ENCODE measurements around the gene SSBP3. TPM values are rescaled to one million over a fixed set of nuclear protein-coding genes. Genes with fewer than 3 reads are reported as not detected.
A peak's percentile ranks its signal among the peaks of the same experiment; 100 is the strongest.

SSBP3 gene
- total RNA-seq, 1 donor from 2014 or later: 27.1 TPM

GRCh38 chr1:54263601-54264226 is 142.5 kb downstream of the SSBP3 start:
- H3K4me3 ChIP-seq (ENCODE audit: low read length in 3 of 3): no peak overlapping the region
- H3K27me3 ChIP-seq (ENCODE audit: control insufficient read depth in 3 of 3, insufficient read depth in 3 of 3, low read length in 3 of 3): no peaks in the 10 kb centered on the region
- H3K9me3 ChIP-seq (ENCODE audit: control insufficient read depth in 3 of 3, low read length in 3 of 3): no peaks in the 10 kb centered on the region
- H3K4me1 ChIP-seq (ENCODE audit: control insufficient read depth in 3 of 3, insufficient read depth in 3 of 3, low read length in 3 of 3): peaks cover 15 to 29% (median 24%) of the 10 kb centered on the region in 3 donors
- no peak overlapping the region for H3K9ac ChIP-seq (ENCODE audit: low read depth in 1 of 3, low read length in 3 of 3)
- H3K36me3 ChIP-seq (ENCODE audit: control insufficient read depth in 3 of 3, insufficient read depth in 3 of 3, low read length in 3 of 3): peaks cover 0 to 6% (median 0%) of the 10 kb centered on the region in 3 donors
- no peak overlapping the region for H3K27ac ChIP-seq (ENCODE audit: low read depth, low read length)

- Histone ChIP-seq H3K4me1 (ENCODE audit: control insufficient read depth in 3 of 3, insufficient read depth in 3 of 3, low read length in 3 of 3) (peaks cover 12 to 20% (median 16%) of the 10 kb centered on the region in 3 donors), H3K9ac (ENCODE audit: low read depth in 1 of 3, low read length in 3 of 3) (no peak overlapping the region), H3K27ac (ENCODE audit: low read depth, low read length) (no peak overlapping the region)
Observed at GRCh38 chr1:54262244-54262643, 143.9 kb downstream of the SSBP3 start.

GRCh38 chr1:54260810-54261209 is 145.4 kb downstream of the SSBP3 start:
- Histone ChIP-seq H3K4me1 (ENCODE audit: control insufficient read depth in 3 of 3, insufficient read depth in 3 of 3, low read length in 3 of 3) (peaks cover 10 to 14% (median 10%) of the 10 kb centered on the region in 3 donors), H3K27ac (ENCODE audit: low read depth, low read length) (no peak overlapping the region), H3K36me3 (ENCODE audit: control insufficient read depth in 3 of 3, insufficient read depth in 3 of 3, low read length in 3 of 3) (peaks cover 0 to 8% (median 0%) of the 10 kb centered on the region in 3 donors), H3K4me3 (ENCODE audit: low read length in 3 of 3) (no peak overlapping the region), H3K27me3 (ENCODE audit: control insufficient read depth in 3 of 3, insufficient read depth in 3 of 3, low read length in 3 of 3) (no peaks in the 10 kb centered on the region), H3K9ac (ENCODE audit: low read depth in 1 of 3, low read length in 3 of 3) (peak overlapping the region in 1 of 3 donors; percentile 8), H3K9me3 (ENCODE audit: control insufficient read depth in 3 of 3, low read length in 3 of 3) (no peaks in the 10 kb centered on the region)

More at GRCh38 chr1:54262244-54262643, 143.9 kb downstream of the SSBP3 start:
- H3K4me3 ChIP-seq (ENCODE audit: low read length in 3 of 3): no peak overlapping the region
- H3K36me3 ChIP-seq (ENCODE audit: control insufficient read depth in 3 of 3, insufficient read depth in 3 of 3, low read length in 3 of 3): peaks cover 0 to 6% (median 0%) of the 10 kb centered on the region in 3 donors
- no peaks in the 10 kb centered on the region for H3K27me3 ChIP-seq (ENCODE audit: control insufficient read depth in 3 of 3, insufficient read depth in 3 of 3, low read length in 3 of 3)
- H3K9me3 ChIP-seq (ENCODE audit: control insufficient read depth in 3 of 3, low read length in 3 of 3): no peaks in the 10 kb centered on the region

- no peak overlapping the region for H3K27ac ChIP-seq (ENCODE audit: low read depth, low read length)
- peaks cover 10 to 14% (median 10%) of the 10 kb centered on the region in 3 donors for H3K4me1 ChIP-seq (ENCODE audit: control insufficient read depth in 3 of 3, insufficient read depth in 3 of 3, low read length in 3 of 3)
- H3K36me3 ChIP-seq (ENCODE audit: control insufficient read depth in 3 of 3, insufficient read depth in 3 of 3, low read length in 3 of 3): peaks cover 0 to 8% (median 0%) of the 10 kb centered on the region in 3 donors
- H3K27me3 ChIP-seq (ENCODE audit: control insufficient read depth in 3 of 3, insufficient read depth in 3 of 3, low read length in 3 of 3): no peaks in the 10 kb centered on the region
- no peak overlapping the region for H3K4me3 ChIP-seq (ENCODE audit: low read length in 3 of 3)
- H3K9me3 ChIP-seq (ENCODE audit: control insufficient read depth in 3 of 3, low read length in 3 of 3): no peaks in the 10 kb centered on the region
- H3K9ac ChIP-seq (ENCODE audit: low read depth in 1 of 3, low read length in 3 of 3): peak overlapping the region in 1 of 3 donors; percentile 25
Observed at GRCh38 chr1:54259546-54260140, 146.6 kb downstream of the SSBP3 start.

- H3K27me3 ChIP-seq (ENCODE audit: control insufficient read depth in 3 of 3, insufficient read depth in 3 of 3, low read length in 3 of 3): no peaks in the 10 kb centered on the region
Observed at GRCh38 chr1:54257876-54258275, 148.3 kb downstream of the SSBP3 start.

GRCh38 chr1:54257346-54257620 is 148.9 kb downstream of the SSBP3 start:
- Histone ChIP-seq H3K9ac (ENCODE audit: low read depth in 1 of 3, low read length in 3 of 3) (no peak overlapping the region), H3K36me3 (ENCODE audit: control insufficient read depth in 3 of 3, insufficient read depth in 3 of 3, low read length in 3 of 3) (peaks cover 0 to 7% (median 0%) of the 10 kb centered on the region in 3 donors), H3K27ac (ENCODE audit: low read depth, low read length) (no peak overlapping the region), H3K4me3 (ENCODE audit: low read length in 3 of 3) (no peak overlapping the region), H3K9me3 (ENCODE audit: control insufficient read depth in 3 of 3, low read length in 3 of 3) (no peaks in the 10 kb centered on the region), H3K4me1 (ENCODE audit: control insufficient read depth in 3 of 3, insufficient read depth in 3 of 3, low read length in 3 of 3) (peaks cover 10 to 17% (median 13%) of the 10 kb centered on the region in 3 donors), H3K27me3 (ENCODE audit: control insufficient read depth in 3 of 3, insufficient read depth in 3 of 3, low read length in 3 of 3) (no peaks in the 10 kb centered on the region)

More at GRCh38 chr1:54257876-54258275, 148.3 kb downstream of the SSBP3 start:
- Histone ChIP-seq H3K36me3 (ENCODE audit: control insufficient read depth in 3 of 3, insufficient read depth in 3 of 3, low read length in 3 of 3) (peaks cover 0 to 7% (median 0%) of the 10 kb centered on the region in 3 donors), H3K9me3 (ENCODE audit: control insufficient read depth in 3 of 3, low read length in 3 of 3) (no peaks in the 10 kb centered on the region), H3K27ac (ENCODE audit: low read depth, low read length) (no peak overlapping the region), H3K9ac (ENCODE audit: low read depth in 1 of 3, low read length in 3 of 3) (no peak overlapping the region), H3K4me3 (ENCODE audit: low read length in 3 of 3) (no peak overlapping the region), H3K4me1 (ENCODE audit: control insufficient read depth in 3 of 3, insufficient read depth in 3 of 3, low read length in 3 of 3) (peaks cover 10 to 17% (median 14%) of the 10 kb centered on the region in 3 donors)

- no peaks in the 10 kb centered on the region for H3K9me3 ChIP-seq (ENCODE audit: control insufficient read depth in 3 of 3, low read length in 3 of 3)
- H3K27ac ChIP-seq (ENCODE audit: low read depth, low read length): no peak overlapping the region
- no peak overlapping the region for H3K9ac ChIP-seq (ENCODE audit: low read depth in 1 of 3, low read length in 3 of 3)
- peaks cover 1 to 8% (median 2%) of the 10 kb centered on the region in 3 donors for H3K36me3 ChIP-seq (ENCODE audit: control insufficient read depth in 3 of 3, insufficient read depth in 3 of 3, low read length in 3 of 3)
- no peaks in the 10 kb centered on the region for H3K27me3 ChIP-seq (ENCODE audit: control insufficient read depth in 3 of 3, insufficient read depth in 3 of 3, low read length in 3 of 3)
- H3K4me3 ChIP-seq (ENCODE audit: low read length in 3 of 3): no peak overlapping the region
- peaks cover 10 to 17% (median 13%) of the 10 kb centered on the region in 3 donors for H3K4me1 ChIP-seq (ENCODE audit: control insufficient read depth in 3 of 3, insufficient read depth in 3 of 3, low read length in 3 of 3)
Observed at GRCh38 chr1:54256522-54257345, 149.5 kb downstream of the SSBP3 start.

GRCh38 chr1:54255026-54255702 is 151.0 kb downstream of the SSBP3 start:
- no peak overlapping the region for H3K9ac ChIP-seq (ENCODE audit: low read depth in 1 of 3, low read length in 3 of 3)
- no peaks in the 10 kb centered on the region for H3K27me3 ChIP-seq (ENCODE audit: control insufficient read depth in 3 of 3, insufficient read depth in 3 of 3, low read length in 3 of 3)
- H3K4me3 ChIP-seq (ENCODE audit: low read length in 3 of 3): no peak overlapping the region
- H3K36me3 ChIP-seq (ENCODE audit: control insufficient read depth in 3 of 3, insufficient read depth in 3 of 3, low read length in 3 of 3): peaks cover 3 to 18% (median 8%) of the 10 kb centered on the region in 3 donors
- no peak overlapping the region for H3K27ac ChIP-seq (ENCODE audit: low read depth, low read length)
- H3K4me1 ChIP-seq (ENCODE audit: control insufficient read depth in 3 of 3, insufficient read depth in 3 of 3, low read length in 3 of 3): peaks cover 4 to 17% (median 6%) of the 10 kb centered on the region in 3 donors
- no peaks in the 10 kb centered on the region for H3K9me3 ChIP-seq (ENCODE audit: control insufficient read depth in 3 of 3, low read length in 3 of 3)

- Histone ChIP-seq H3K27ac (ENCODE audit: low read depth, low read length) (peak overlapping the region; percentile 1), H3K4me3 (ENCODE audit: low read length in 3 of 3) (no peak overlapping the region), H3K9me3 (ENCODE audit: control insufficient read depth in 3 of 3, low read length in 3 of 3) (no peaks in the 10 kb centered on the region), H3K27me3 (ENCODE audit: control insufficient read depth in 3 of 3, insufficient read depth in 3 of 3, low read length in 3 of 3) (no peaks in the 10 kb centered on the region), H3K36me3 (ENCODE audit: control insufficient read depth in 3 of 3, insufficient read depth in 3 of 3, low read length in 3 of 3) (peaks cover 3 to 18% (median 8%) of the 10 kb centered on the region in 3 donors), H3K9ac (ENCODE audit: low read depth in 1 of 3, low read length in 3 of 3) (peak overlapping the region in 1 of 3 donors; percentile 16), H3K4me1 (ENCODE audit: control insufficient read depth in 3 of 3, insufficient read depth in 3 of 3, low read length in 3 of 3) (peaks cover 3 to 17% (median 8%) of the 10 kb centered on the region in 3 donors)
Observed at GRCh38 chr1:54254055-54254454, 152.1 kb downstream of the SSBP3 start.

Data from skeletal muscle tissue (tissue), 4 donors.